ENCODE measurements around the gene IKBKE. TPM values are rescaled to one million over a fixed set of nuclear protein-coding genes. Genes with fewer than 3 reads are reported as not detected.
"Not testable (repeated sequence)": the region's sequence is repeated elsewhere in the genome, so short reads cannot be mapped to it uniquely, and the experiment has no call there.

IKBKE gene
- total RNA-seq, 1 experiment from 2014 or later: 12.2 TPM

DNA sequence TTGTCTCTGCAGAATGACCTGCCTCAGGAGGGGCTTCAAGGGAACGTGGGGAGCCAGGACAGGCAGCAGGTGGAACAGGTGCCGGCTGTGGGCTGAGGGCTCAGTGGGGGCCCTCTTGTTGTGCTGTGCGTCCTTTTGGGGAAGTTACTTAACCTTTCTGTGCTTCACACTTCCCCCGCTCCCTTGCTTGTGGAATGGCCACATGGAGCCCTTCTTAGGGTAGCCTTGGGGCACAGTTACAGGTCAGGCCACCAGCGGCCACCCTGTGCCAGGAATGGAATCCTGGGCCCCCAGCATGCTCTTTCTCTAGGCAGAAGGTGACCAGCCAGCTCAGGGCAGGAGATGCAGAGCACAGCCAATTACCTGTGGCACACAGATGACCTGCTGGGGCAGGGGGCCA is 2.6 kb downstream of the IKBKE start:
- no peak for DNase-seq (ENCODE audit: low read depth)

DNA sequence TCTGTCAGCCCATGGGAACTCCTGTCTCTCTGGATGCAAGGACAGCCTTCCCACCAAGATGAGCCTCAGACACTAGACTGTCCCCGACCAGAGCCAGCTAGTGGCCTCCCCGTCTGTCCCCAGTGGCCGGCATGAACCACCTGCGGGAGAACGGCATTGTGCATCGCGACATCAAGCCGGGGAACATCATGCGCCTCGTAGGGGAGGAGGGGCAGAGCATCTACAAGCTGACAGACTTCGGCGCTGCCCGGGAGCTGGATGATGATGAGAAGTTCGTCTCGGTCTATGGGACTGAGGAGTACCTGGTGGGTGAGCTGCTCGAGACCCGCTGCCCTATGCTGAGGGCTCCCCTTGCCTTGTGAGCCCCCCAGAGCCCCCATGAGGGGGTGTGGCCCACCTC is 5.8 kb downstream of the IKBKE start:
- no peak for DNase-seq (ENCODE audit: low read depth)

DNA sequence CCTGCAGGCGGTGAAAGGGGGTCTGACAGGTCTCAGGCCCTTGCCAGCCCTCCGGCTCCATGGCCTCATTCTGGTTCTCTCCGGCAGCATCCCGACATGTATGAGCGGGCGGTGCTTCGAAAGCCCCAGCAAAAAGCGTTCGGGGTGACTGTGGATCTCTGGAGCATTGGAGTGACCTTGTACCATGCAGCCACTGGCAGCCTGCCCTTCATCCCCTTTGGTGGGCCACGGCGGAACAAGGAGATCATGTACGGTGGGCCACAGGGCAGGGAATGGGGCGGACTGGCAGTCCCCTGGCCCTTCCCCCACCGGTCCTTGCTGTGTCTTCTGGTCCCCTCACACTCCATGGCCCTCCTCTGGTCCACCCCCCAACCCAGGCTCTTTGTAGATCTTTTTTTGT is 6.3 kb downstream of the IKBKE start:
- no peak for DNase-seq (ENCODE audit: low read depth)

DNA sequence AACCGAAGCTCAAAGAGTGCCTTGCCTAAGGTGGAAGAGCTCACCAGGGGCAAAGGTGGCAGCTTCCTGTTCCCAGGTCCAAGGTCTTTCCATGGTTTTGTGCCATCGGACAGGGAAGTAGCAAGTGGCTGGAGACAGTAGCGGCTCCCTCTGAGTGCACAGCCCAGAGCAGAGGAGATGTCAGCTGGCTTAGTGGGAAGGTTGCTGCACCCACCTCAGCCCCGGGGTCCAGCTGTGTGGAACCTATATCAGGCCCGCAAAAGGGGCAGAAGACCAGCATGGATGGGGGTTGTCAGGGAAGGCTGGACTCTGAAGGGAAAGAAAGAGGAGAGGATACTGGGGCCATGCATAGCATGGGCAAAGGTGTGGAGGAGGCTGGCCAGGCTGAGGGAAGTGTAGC is 6.8 kb downstream of the IKBKE start:
- DNase-seq (ENCODE audit: low read depth): no peak

DNA sequence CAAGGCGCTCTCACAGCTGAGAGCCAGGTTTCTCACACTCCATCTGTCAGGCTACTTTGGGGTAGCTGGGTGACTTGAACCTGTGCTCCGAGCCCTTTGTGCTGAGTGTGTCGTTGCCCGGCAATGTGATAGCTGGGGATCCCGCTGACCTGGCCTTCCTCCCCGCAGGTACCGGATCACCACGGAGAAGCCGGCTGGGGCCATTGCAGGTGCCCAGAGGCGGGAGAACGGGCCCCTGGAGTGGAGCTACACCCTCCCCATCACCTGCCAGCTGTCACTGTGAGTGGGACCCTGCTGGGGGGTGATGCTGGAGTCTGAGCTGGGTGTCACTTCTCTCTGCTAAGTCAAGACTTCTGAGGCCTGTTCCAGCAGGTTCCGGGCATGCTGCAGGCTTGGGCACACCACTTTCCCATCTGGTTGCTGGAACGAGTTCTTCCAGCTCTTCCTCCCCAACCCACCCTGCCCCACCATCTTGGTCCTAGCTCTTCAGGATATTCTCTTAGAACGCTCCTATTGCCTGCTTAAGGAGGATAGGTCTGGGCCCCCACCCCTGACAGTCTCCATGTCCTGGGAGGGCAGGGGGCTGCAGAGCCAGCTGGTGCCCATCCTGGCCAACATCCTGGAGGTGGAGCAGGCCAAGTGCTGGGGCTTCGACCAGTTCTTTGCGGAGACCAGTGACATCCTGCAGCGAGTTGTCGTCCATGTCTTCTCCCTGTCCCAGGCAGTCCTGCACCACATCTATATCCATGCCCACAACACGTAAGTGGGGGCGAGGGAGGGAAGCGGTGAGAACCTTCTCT is 7.5 kb downstream of the IKBKE start:
- DNase-seq (ENCODE audit: low read depth): no peak

DNA sequence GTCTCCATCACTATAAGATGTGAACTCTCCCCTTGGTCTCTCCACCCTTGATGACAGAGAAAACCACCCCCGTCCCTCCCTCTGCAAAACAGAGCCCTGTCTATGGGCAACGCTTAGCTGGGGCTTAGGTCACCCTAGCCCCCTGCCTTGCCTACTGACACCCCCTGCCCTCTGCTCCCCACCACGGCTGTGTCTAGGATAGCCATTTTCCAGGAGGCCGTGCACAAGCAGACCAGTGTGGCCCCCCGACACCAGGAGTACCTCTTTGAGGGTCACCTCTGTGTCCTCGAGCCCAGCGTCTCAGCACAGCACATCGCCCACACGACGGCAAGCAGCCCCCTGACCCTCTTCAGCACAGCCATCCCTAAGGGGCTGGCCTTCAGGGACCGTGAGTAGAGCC is 8.5 kb downstream of the IKBKE start:
- no peak for DNase-seq (ENCODE audit: low read depth)

DNA sequence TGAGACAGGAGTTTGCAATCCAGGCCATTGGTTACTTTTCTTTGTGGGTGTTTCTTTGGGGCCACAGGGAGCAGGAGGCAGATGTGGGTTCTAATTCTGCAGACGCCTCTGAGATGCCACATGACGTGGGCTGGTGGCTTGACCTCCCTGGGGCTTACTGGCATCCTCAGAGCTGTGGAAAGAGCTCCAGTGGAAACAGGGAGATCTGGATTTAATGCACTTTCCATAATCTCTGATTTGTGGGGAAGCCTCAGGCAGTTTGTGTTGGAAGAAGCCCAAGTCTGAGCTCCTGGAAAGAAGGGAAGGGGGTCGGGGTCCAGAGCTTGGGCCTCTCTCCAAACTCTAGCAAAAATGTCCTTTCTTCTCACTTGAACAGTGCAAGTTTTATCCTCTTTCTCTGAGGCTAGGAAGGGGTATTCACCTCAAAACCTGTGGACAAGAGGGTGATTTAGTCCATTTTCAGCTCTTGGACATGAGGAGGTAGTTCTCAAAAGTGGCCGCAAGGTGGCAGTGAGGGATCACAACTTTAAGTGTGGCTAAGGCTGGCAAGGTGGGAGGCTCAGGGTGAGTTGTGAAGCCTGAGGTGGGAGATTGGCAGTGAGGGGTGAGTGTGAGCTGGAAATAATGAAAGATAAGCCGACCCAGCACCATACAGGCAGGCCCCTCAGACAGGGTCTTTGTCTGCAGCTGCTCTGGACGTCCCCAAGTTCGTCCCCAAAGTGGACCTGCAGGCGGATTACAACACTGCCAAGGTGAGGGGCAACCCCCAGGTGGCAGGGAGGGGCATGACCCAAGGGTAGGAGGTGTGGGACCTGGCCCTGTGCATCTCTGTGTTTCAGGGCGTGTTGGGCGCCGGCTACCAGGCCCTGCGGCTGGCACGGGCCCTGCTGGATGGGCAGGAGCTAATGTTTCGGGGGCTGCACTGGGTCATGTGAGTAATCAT is 9.2 kb downstream of the IKBKE start:
- DNase-seq (ENCODE audit: low read depth): peak; percentile 79

DNA sequence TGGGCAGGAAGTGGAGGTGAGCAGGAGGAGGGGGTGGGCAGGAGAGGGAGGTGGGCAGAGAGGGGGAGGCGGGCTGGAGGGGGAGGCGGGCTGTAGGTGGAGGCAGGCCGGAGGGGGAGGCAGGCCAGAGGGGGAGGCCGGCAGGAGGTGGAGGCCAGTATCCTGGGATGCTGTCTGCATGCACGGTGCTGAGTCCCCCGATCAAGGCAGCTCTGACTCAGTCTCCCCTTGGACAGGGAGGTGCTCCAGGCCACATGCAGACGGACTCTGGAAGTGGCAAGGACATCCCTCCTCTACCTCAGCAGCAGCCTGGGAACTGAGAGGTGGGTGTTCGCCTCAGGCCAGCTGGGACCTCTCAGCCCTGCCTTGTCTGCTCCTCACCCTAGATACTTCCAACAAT is 9.9 kb downstream of the IKBKE start:
- no peak for DNase-seq (ENCODE audit: low read depth)

DNA sequence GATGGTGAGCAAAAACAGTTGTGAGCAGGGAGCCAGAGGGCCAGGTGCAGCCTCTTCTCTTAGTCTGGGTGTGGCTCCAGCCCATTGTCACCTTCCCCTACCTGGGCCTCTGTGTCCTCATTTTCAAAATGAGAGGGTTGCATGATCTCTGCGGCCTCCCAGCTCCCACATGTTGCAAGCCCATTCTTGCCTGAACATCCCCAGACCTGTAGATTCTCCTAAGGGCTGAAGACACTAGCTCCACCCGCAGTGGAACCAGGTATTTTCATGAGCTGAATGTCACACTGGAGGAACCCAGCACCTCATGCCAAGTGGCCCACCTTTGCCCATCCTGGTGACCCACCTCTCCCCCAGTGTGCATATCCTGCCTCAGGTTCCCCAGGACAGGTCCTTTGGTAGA is 12.3 kb downstream of the IKBKE start:
- no peak for DNase-seq (ENCODE audit: low read depth)

DNA sequence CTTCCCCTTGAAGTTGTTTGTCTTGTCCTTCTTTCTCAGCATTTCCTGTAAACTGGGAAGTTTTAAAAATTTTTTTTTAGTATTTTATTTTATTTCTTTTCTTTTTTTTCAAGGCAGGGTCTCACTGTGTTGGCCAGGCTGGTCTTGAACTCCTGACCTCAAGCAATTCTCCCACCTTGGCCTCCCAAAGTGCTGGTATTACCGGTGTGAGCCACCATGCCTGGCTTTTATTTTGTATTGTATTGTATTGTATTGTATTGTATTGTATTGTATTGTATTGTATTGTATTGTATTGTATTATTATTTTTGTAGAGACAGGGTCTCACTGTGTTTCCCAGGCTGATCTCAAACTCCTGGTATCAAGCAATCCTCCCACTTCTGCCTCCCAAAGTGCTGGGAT is 13.6 kb downstream of the IKBKE start:
- not testable (repeated sequence) for DNase-seq (ENCODE audit: low read depth)

DNA sequence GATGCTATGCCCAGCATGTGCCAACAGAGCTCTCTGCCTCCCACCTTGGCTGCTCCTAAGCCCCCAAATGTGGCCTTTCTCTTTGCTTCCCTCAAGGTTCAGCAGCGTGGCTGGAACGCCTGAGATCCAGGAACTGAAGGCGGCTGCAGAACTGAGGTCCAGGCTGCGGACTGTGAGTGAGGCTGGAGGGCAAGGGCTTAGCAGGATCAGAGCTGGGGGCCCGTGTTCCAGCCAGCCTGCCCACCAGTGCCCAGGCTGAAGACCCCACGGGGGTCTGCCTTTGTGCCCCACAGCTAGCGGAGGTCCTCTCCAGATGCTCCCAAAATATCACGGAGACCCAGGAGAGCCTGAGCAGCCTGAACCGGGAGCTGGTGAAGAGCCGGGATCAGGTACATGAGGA is 14.6 kb downstream of the IKBKE start:
- DNase-seq (ENCODE audit: low read depth): no peak

DNA sequence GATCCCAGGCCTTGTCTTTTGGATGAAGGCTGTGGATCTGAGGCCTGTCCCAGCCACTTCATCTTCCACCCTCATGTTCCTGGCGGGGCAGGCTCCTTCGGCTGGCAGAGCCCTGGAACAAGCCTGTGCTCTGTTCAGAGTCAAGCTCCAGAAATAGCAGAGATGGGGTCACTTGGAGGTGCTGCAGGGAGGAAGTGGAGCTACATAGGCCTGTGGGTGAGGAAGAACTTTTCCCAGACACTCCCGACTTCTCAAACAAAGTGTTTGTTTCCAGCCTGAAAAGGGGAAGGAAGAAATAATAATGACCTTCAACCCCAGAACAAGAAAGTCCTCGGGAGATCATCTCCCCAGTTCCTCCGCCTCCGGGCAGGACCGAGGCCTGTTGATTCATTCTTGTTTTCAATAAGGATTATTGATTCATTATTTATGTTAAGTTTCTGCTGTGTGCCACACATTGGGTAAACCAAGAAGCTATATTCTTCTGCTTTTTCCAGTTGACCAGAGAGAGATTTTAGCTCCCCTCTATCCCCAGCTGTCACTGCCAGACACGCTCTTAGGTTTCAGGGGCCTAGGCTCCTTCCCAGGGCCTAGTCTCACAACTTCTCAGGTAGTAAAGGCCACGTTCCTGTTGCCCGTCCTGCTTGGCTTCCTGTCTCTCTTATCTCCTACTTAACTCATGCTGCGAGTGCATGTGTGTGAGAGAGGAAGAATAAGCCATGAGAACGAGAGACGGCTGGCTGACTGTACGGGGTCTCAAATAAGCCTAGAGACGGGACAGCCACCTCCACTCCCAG is 16.9 kb downstream of the IKBKE start:
- no peak for DNase-seq (ENCODE audit: low read depth)

DNA sequence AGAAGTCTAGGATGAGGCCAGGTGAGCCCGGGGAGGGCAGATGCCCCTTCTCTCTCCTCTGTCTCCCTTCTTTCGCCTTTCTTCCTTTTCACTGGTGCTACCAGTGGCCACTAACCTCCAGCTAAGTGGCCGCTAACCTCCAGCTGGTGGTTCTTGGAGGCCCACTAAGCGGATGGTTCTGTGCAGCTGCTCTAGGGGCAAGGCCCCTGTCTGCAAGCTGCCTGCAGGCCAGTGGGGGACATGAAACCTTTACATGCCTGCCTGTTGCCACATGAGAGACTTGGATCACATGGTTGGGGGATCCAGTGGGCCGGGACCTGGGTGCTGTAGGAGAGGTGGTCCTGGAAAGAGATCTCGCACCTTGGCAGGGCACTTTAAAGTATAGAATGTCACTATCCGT is 17.7 kb downstream of the IKBKE start:
- no peak for DNase-seq (ENCODE audit: low read depth)

DNA sequence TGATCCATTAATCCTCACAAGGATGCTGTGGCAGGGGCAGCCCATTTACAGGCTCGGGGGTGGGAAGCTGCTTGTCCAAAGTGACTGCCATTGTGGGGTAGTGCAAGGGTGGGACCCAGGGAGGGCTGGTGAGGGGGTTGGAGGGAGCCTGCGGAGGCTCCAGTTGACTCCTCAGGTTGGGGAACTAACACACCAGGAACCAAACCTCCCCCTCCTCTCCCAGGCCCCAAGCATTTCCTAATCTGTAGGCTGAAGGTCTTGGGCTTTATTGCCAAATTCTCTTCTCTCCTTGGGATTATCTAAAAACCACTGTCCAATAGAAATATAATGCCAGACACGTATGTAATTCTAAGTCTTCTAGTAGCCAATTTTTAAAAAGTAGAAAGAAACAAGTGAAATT is 18.2 kb downstream of the IKBKE start:
- no peak for DNase-seq (ENCODE audit: low read depth)

DNA sequence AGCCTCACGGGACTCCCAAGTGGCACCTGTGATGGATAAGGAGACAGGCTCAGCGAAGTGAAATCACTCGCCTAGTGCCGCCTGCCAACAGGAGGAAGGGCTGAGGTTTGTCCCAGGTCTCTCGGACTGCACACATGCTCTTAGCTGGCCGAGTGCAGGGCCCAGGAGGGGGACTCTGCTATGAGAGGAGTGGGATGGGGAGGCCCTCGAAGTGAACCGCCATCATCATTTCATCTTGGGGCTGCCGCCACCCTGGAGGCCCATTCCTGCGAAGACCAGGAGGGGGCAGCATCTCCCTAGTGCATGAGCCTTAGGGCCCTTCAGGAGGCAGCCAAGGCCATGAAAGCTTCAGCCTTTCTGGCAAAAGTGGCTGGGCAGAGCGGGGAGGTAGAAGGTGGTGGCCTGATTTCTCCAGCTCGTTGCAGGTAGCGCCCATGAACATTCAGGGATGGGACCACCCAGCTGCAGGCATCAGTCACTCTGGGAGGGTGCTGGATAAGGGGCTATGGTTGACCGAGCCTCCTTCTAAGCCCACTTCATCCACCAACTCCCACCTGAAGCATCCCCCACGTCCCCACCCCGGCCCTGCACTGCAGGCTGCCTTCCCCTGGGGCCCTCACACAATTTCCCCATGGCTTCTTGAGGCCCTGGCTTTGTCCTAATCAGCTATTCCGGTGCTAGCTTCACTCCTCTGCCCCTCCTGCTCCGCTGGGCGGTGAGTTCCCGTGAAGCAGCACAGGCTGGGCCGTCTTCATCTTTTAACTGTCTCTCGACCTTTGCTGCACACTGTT is 19.9 kb downstream of the IKBKE start:
- peak; percentile 66 for DNase-seq (ENCODE audit: low read depth)

DNA sequence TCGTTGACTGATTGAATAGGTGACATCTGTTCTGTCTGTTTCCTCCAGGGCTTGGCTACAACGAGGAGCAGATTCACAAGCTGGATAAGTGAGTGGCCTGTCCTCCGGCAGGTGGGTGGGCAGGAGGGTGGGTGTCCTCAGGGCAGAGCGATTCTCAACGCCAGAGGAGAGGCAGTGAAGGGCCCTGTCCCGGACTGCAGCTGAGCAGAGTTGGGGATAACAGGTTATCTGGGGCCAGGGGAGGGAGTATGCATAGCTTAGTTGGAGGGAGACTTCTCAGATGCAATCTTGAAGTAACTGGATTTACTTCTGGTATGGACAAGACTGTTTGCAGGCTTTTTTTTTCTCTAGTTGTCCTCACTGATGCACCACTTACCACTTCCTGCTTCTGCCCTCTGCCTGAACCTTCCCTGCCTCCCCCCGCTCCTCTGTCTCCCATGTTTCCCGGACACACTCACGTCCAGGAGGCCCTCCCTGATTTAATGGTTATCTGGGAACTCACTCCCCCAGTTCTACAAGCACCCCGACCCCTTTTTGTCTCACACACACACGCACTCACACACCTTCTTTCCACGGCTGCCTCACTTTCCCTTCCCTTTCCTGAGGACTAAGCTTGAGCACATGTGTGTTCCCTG is 20.6 kb downstream of the IKBKE start:
- peak; percentile 58 for DNase-seq (ENCODE audit: low read depth)

DNA sequence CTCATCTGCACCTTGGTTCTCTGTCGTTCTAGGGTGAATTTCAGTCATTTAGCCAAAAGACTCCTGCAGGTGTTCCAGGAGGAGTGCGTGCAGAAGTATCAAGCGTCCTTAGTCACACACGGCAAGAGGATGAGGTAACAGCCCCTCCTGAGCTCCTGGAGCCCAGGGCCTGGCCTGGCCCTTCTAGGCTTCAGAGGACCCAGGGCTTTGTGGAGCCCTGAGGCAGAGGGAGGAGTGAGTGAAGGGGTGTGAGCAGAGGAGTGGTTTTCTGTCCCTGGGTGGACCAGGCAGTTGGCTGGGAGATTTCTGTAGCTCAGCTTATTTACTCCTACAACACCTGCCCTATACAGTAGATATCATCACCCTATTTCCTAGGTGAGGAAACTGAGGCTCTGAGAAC is 21.3 kb downstream of the IKBKE start:
- DNase-seq (ENCODE audit: low read depth): no peak

DNA sequence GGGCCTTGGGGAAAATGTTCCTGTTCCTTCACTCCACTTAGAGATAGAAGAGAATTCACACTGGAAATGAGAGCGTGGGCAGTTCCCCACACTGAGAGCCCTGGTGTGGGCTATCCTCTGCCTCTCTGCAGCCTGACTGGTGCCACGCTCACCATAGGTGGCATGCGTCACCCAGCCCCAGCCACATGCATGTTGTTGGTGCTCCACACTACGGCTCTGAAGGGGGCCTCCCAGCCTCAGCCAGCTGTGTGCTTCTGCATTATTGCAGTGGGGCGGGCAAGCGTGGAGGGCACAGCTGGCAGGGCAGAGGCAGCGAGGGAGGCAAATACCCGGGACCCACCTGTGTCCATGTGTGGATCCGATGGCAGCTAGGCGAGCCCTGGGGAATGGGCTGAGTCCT is 22.3 kb downstream of the IKBKE start:
- DNase-seq (ENCODE audit: low read depth): no peak

DNA sequence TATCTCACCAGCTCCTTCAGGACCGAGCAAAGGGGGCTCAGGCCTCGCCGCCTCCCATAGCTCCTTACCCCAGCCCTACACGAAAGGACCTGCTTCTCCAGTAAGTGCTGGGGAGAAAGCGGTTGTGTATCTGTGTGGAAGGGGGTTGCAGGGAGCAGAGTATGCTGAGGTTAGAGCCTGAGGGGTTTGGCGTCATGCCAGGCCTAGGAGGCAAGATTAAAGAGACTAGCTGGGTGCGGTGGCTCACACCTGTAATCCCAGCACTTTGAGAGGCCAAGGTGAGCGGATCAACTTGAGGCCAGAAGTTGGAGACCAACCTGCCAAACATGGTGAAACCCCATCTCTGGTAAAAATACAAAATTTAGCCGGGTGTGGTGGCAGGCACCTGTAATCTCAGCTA is 23.0 kb downstream of the IKBKE start:
- no peak for DNase-seq (ENCODE audit: low read depth)

DNA sequence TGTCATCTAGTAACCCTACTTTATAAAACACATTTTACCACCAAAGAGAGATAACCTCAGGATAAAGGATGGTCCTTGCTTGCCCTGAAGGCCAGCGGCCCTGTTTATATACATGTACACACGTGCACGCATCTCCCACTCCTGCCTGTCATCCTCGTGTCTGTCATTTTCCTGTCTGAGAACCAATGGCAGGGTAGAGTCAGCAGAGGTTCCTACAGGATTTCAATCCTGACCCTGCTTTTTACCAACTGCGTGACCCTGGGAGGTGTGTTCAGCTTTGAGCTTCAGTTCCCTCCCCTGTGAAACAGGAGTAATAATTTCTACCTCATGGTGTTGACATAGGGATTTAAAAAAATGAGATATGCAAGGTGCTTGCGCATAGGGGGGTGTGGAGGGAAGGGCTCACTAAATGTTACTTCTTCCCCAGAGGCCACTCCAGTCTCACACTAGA is 24.8 kb downstream of the IKBKE start:
- no peak for DNase-seq (ENCODE audit: low read depth)

All from M059J (cell line).